ENCODE results near the gene SLC1A4.

GRCh38 chr2:64942693-64943092 lies 46.5 kb upstream of the SLC1A4 start:
- TF ChIP-seq, protein P1, sequence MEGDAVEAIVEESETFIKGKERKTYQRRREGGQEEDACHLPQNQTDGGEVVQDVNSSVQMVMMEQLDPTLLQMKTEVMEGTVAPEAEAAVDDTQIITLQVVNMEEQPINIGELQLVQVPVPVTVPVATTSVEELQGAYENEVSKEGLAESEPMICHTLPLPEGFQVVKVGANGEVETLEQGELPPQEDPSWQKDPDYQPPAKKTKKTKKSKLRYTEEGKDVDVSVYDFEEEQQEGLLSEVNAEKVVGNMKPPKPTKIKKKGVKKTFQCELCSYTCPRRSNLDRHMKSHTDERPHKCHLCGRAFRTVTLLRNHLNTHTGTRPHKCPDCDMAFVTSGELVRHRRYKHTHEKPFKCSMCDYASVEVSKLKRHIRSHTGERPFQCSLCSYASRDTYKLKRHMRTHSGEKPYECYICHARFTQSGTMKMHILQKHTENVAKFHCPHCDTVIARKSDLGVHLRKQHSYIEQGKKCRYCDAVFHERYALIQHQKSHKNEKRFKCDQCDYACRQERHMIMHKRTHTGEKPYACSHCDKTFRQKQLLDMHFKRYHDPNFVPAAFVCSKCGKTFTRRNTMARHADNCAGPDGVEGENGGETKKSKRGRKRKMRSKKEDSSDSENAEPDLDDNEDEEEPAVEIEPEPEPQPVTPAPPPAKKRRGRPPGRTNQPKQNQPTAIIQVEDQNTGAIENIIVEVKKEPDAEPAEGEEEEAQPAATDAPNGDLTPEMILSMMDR (IDR thresholded peaks at IDR 0.05) = no peak
- no peak for TF ChIP-seq POLR2A (IDR thresholded peaks at IDR 0.05)
